ENCODE results near the gene PRELID1.

DNA sequence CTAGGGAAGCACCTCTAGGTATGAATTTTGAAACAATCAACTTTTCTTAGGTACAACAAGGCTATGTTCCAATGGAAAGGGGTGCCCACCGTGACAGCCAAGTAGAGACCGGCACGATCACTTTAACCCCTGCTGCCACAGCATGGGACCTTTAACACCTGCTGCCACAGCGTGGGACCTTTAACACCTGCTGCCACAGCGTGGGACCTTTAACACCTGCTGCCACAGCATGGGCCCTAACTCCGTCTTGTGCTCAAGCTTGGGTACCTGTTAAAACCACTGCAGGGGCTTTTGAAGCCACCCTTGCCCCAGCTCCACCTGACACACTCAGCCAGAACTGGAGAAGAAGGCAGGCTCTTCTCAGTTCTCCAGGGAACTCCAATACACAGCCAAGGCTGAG is 26.3 kb downstream of the PRELID1 start:
- TF ChIP-seq, protein P1, sequence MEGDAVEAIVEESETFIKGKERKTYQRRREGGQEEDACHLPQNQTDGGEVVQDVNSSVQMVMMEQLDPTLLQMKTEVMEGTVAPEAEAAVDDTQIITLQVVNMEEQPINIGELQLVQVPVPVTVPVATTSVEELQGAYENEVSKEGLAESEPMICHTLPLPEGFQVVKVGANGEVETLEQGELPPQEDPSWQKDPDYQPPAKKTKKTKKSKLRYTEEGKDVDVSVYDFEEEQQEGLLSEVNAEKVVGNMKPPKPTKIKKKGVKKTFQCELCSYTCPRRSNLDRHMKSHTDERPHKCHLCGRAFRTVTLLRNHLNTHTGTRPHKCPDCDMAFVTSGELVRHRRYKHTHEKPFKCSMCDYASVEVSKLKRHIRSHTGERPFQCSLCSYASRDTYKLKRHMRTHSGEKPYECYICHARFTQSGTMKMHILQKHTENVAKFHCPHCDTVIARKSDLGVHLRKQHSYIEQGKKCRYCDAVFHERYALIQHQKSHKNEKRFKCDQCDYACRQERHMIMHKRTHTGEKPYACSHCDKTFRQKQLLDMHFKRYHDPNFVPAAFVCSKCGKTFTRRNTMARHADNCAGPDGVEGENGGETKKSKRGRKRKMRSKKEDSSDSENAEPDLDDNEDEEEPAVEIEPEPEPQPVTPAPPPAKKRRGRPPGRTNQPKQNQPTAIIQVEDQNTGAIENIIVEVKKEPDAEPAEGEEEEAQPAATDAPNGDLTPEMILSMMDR (IDR thresholded peaks at IDR 0.05; ENCODE audit: extremely low read depth in 1 of 2, insufficient read depth in 1 of 2, low read depth in 1 of 2, low read length in 2 of 2): no peak
- TF ChIP-seq POLR2A (IDR thresholded peaks at IDR 0.05; ENCODE audit: low read depth, low read length) (no peak), POLR2AphosphoS5 (IDR thresholded peaks at IDR 0.05; ENCODE audit: insufficient read depth, low read depth, low read length) (no peak), EZH2 (IDR thresholded peaks at IDR 0.05; ENCODE audit: borderline replicate concordance, low read depth, low read length, severe bottlenecking) (no peak), MYC (IDR thresholded peaks at IDR 0.05; ENCODE audit: low read depth, low read length) (no peak), GATA2 (IDR thresholded peaks at IDR 0.05; ENCODE audit: insufficient read depth, insufficient read length, low read depth, low read length) (no peak)
- TF ChIP-seq, protein P2, sequence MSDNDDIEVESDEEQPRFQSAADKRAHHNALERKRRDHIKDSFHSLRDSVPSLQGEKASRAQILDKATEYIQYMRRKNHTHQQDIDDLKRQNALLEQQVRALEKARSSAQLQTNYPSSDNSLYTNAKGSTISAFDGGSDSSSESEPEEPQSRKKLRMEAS (IDR thresholded peaks at IDR 0.05; ENCODE audit: insufficient read depth, insufficient read length): no peak
